ENCODE data around the gene SF3B1. TPM values are rescaled to one million over a fixed set of nuclear protein-coding genes. Genes with fewer than 3 reads are reported as not detected.
A peak's percentile ranks its signal among the peaks of the same experiment; 100 is the strongest.

The SF3B1 gene
- total RNA-seq, 1 donor: 253 TPM

- no peak for TF ChIP-seq CTCF (IDR thresholded peaks at IDR 0.05; ENCODE audit: extremely low read depth, low read depth, low read length)
- no peak for DNase-seq (ENCODE audit: insufficient read length, low spot score, missing footprints)
- peak overlapping the region; percentile 23 for H2AFZ ChIP-seq (ENCODE audit: low read length)
- H3K79me2 ChIP-seq (ENCODE audit: insufficient read depth, low read length): no peaks in the 10 kb centered on the region
- no peaks in the 10 kb centered on the region for H4K20me1 ChIP-seq (ENCODE audit: insufficient read depth, low read length)
- no peak overlapping the region for H3K27ac ChIP-seq (ENCODE audit: low read depth, low read length)
- H3K4me2 ChIP-seq (ENCODE audit: insufficient read depth, low read length): no peak overlapping the region
- no peak overlapping the region for H3K4me3 ChIP-seq (ENCODE audit: insufficient read depth, low read length)
- H3K9me3 ChIP-seq (ENCODE audit: low read depth, low read length): no peaks in the 10 kb centered on the region
- H3K36me3 ChIP-seq (ENCODE audit: insufficient read depth, low read length): no peaks in the 10 kb centered on the region
- no peaks in the 10 kb centered on the region for H3K4me1 ChIP-seq (ENCODE audit: insufficient read depth, low read length)
- H3K27me3 ChIP-seq (ENCODE audit: insufficient read depth, low read length): no peaks in the 10 kb centered on the region
Measured at GRCh38 chr2:197445746-197446145, 10.9 kb upstream of the SF3B1 start.

- Histone ChIP-seq H3K79me2 (ENCODE audit: insufficient read depth, low read length) (no peaks in the 10 kb centered on the region), H4K20me1 (ENCODE audit: insufficient read depth, low read length) (no peaks in the 10 kb centered on the region), H3K27ac (ENCODE audit: low read depth, low read length) (no peak overlapping the region), H3K4me1 (ENCODE audit: insufficient read depth, low read length) (no peaks in the 10 kb centered on the region), H2AFZ (ENCODE audit: low read length) (peak overlapping the region; percentile 38), H3K27me3 (ENCODE audit: insufficient read depth, low read length) (no peaks in the 10 kb centered on the region), H3K9me3 (ENCODE audit: low read depth, low read length) (no peaks in the 10 kb centered on the region), H3K4me2 (ENCODE audit: insufficient read depth, low read length) (no peak overlapping the region), H3K4me3 (ENCODE audit: insufficient read depth, low read length) (no peak overlapping the region), H3K36me3 (ENCODE audit: insufficient read depth, low read length) (no peaks in the 10 kb centered on the region)
- TF ChIP-seq CTCF (IDR thresholded peaks at IDR 0.05; ENCODE audit: extremely low read depth, low read depth, low read length): no peak
- no peak for DNase-seq (ENCODE audit: insufficient read length, low spot score, missing footprints)
Measured at GRCh38 chr2:197442857-197443256, 8.0 kb upstream of the SF3B1 start.

GRCh38 chr2:197437380-197437779, 2.6 kb upstream of the SF3B1 start:
- no peaks in the 10 kb centered on the region for H3K9me3 ChIP-seq (ENCODE audit: low read depth, low read length)
- H3K27me3 ChIP-seq (ENCODE audit: insufficient read depth, low read length): no peaks in the 10 kb centered on the region
- H3K4me2 ChIP-seq (ENCODE audit: insufficient read depth, low read length): no peak overlapping the region
- H3K4me1 ChIP-seq (ENCODE audit: insufficient read depth, low read length): peaks cover 18% of the 10 kb centered on the region
- peaks cover 17% of the 10 kb centered on the region for H4K20me1 ChIP-seq (ENCODE audit: insufficient read depth, low read length)
- DNase-seq (ENCODE audit: insufficient read length, low spot score, missing footprints): no peak
- H3K36me3 ChIP-seq (ENCODE audit: insufficient read depth, low read length): no peaks in the 10 kb centered on the region
- no peak for TF ChIP-seq CTCF (IDR thresholded peaks at IDR 0.05; ENCODE audit: extremely low read depth, low read depth, low read length)
- H2AFZ ChIP-seq (ENCODE audit: low read length): no peak overlapping the region
- peaks cover 33% of the 10 kb centered on the region for H3K79me2 ChIP-seq (ENCODE audit: insufficient read depth, low read length)
- H3K4me3 ChIP-seq (ENCODE audit: insufficient read depth, low read length): no peak overlapping the region
- H3K27ac ChIP-seq (ENCODE audit: low read depth, low read length): no peak overlapping the region

- Histone ChIP-seq H4K20me1 (ENCODE audit: insufficient read depth, low read length) (peaks cover 32% of the 10 kb centered on the region), H3K4me3 (ENCODE audit: insufficient read depth, low read length) (peak overlapping the region; percentile 97), H3K27ac (ENCODE audit: low read depth, low read length) (peak overlapping the region; percentile 99), H3K79me2 (ENCODE audit: insufficient read depth, low read length) (peaks cover 49% of the 10 kb centered on the region), H3K9me3 (ENCODE audit: low read depth, low read length) (no peaks in the 10 kb centered on the region), H3K36me3 (ENCODE audit: insufficient read depth, low read length) (no peaks in the 10 kb centered on the region), H3K4me1 (ENCODE audit: insufficient read depth, low read length) (peaks cover 24% of the 10 kb centered on the region), H2AFZ (ENCODE audit: low read length) (peak overlapping the region; percentile 94), H3K27me3 (ENCODE audit: insufficient read depth, low read length) (no peaks in the 10 kb centered on the region), H3K4me2 (ENCODE audit: insufficient read depth, low read length) (peak overlapping the region; percentile 77)
- DNase-seq (ENCODE audit: insufficient read length, low spot score, missing footprints): no peak
- no peak for TF ChIP-seq CTCF (IDR thresholded peaks at IDR 0.05; ENCODE audit: extremely low read depth, low read depth, low read length)
Measured at GRCh38 chr2:197435598-197436420, 981 bp upstream of the SF3B1 start.

All from osteoblast (primary cell).